Body of pancreas (tissue), 4 donors: ENCODE measurements around the gene CLDN1.

Experiments
- POLR2A ChIP-seq, 3 donors: fragments of 450-650 bp; IDR thresholded peaks; one replicate each; pipeline ENCODE4 v1.6.1; 2016; ENCODE audit warnings: antibody characterized with exemption in 3 of 3, mild to moderate bottlenecking in 2 of 3
- TF ChIP-seq, protein P1 (sequence below), 7 experiments: fragments of 450-650 bp in 4 of 7; fragments of 200-600 bp in 3 of 7; sonication (generic) in 3 of 7; IDR thresholded peaks; one replicate each; pipeline ENCODE4 v1.5.1; 2016 to 2019; ENCODE audit warnings: antibody characterized with exemption in 7 of 7

DNA sequence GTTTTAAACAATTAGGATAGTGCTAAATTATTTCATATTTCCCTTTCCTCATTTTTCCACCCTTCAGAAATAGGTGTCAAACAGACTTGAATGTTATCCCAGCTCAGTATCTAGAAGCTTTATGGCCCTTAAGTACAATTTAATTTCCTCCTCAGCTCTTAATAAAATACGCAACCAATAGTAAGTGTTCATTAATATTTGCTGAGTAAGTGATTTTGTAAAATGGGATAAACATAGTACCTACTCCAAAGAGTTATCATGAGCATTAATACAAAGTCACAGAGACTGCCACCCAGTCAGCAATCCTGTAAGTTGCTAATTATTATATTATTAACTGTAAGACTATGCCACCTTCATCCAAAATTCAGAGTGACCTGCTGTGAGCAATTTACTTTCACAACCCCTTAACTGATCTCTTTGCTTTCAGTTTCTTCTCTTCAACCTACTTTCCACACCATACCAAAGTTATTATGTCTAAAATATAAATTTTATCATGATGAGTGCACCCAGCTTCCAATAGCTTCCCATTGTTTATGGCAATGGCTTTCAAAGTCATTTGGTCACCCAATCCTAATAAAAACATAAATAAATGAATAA, 30.7 kb upstream of the CLDN1 start:
- TF ChIP-seq, protein P1, sequence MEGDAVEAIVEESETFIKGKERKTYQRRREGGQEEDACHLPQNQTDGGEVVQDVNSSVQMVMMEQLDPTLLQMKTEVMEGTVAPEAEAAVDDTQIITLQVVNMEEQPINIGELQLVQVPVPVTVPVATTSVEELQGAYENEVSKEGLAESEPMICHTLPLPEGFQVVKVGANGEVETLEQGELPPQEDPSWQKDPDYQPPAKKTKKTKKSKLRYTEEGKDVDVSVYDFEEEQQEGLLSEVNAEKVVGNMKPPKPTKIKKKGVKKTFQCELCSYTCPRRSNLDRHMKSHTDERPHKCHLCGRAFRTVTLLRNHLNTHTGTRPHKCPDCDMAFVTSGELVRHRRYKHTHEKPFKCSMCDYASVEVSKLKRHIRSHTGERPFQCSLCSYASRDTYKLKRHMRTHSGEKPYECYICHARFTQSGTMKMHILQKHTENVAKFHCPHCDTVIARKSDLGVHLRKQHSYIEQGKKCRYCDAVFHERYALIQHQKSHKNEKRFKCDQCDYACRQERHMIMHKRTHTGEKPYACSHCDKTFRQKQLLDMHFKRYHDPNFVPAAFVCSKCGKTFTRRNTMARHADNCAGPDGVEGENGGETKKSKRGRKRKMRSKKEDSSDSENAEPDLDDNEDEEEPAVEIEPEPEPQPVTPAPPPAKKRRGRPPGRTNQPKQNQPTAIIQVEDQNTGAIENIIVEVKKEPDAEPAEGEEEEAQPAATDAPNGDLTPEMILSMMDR (IDR thresholded peaks at IDR 0.05), result no peak
- no peak for TF ChIP-seq POLR2A (IDR thresholded peaks at IDR 0.05)
